ENCODE results near the gene PDZRN3.
A peak's percentile ranks its signal among the peaks of the same experiment; 100 is the strongest.

Gene PDZRN3

DNA sequence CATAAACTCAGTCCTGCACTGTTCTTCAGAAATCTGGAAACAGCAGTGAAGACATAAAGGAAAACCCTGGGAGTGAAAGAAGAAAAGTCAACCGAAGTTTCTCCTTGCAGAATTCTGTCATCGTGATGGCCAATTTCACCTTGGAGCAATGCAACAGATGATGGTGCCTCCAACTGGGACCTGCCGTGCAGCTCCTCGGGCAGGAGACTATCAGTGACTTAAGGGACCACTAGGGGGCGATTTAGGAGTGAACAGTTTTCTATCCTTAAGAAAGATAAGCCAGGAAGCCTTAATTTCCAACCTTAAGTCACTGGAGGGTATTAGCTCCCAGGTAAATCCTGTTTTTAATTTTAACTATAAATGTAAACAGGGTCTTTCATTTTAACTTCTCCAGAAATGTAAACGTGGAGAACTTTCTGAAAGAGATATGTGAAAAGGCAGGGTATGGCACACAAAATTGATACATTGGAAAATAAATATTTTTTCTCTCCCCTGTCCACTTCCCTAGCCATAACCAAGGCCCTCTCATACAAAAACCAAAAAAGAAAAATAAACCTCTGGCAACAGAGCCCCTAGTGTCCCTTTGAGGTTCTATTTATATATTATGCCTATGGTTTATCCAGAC lies 116.3 kb downstream of the PDZRN3 start:
- POLR2A ChIA-PET: no interaction called here
- TF ChIP-seq L3MBTL2 (conservative IDR thresholded peaks at IDR 0.05): no peak
- TF ChIP-seq ARNT (IDR thresholded peaks at IDR 0.05): no peak
- TF ChIP-seq SP1 (IDR thresholded peaks at IDR 0.05): no peak
- TF ChIP-seq HDGF (IDR thresholded peaks at IDR 0.05; ENCODE audit: borderline replicate concordance): no peak
- CTCF ChIA-PET: interaction anchor here (0.5 to 1.5 kb wide), 21 partner anchors 11 to 1239 kb away, joined by 3 to 9 read pairs (median 4); no protein-coding TSS in a partner anchor
- peak; percentile 69 for DNase-seq (ENCODE audit: extremely low spot score)

DNA sequence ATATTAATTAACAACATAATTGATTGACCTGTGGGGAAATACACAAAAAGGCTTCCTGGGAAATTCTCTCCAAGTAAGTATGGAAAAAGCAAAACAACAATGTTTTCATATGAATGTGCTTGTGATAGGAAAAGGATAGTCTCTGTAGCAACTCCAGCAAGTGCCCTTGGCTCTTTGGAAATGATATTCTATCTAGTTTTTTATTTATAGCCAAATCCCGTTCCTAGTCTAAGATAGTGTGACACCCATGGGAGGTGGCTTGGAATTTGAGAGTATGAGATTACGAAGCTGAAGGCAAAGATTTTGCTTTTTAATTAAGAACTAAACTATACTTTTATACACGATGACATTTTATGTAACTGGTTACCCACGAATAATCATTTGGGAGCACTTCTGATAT lies 119.9 kb downstream of the PDZRN3 start:
- DNase-seq (ENCODE audit: extremely low spot score): no peak
- ChIA-PET CTCF (no interaction called here), POLR2A (no interaction called here)
- TF ChIP-seq ZNF384 (IDR thresholded peaks at IDR 0.05): no peak
- TF ChIP-seq ELF4 (IDR thresholded peaks at IDR 0.05): no peak
- TF ChIP-seq FOXM1 (IDR thresholded peaks at IDR 0.05; ENCODE audit: borderline replicate concordance): no peak
- no peak for TF ChIP-seq LEF1 (IDR thresholded peaks at IDR 0.05; ENCODE audit: borderline replicate concordance)
- no peak for TF ChIP-seq SUZ12 (IDR thresholded peaks at IDR 0.05)
- no peak for TF ChIP-seq SP1 (IDR thresholded peaks at IDR 0.05)
- no peak for TF ChIP-seq NFRKB (IDR thresholded peaks at IDR 0.05)
- no peak for TF ChIP-seq PKNOX1 (IDR thresholded peaks at IDR 0.05)
- no peak for TF ChIP-seq BHLHE40 (IDR thresholded peaks at IDR 0.05; ENCODE audit: borderline replicate concordance)
- TF ChIP-seq ARNT (IDR thresholded peaks at IDR 0.05): no peak
- no peak for TF ChIP-seq FOXA1 (IDR thresholded peaks at IDR 0.05)
- no peak for TF ChIP-seq HDGF (IDR thresholded peaks at IDR 0.05; ENCODE audit: borderline replicate concordance)
- no peak for TF ChIP-seq TARDBP (IDR thresholded peaks at IDR 0.05)
- TF ChIP-seq CTBP1 (IDR thresholded peaks at IDR 0.05; ENCODE audit: borderline replicate concordance): no peak
- TF ChIP-seq FOXK2 (IDR thresholded peaks at IDR 0.05): no peak
- no peak for TF ChIP-seq L3MBTL2 (conservative IDR thresholded peaks at IDR 0.05)

- POLR2A ChIA-PET: no interaction called here
- TF ChIP-seq ARNT (IDR thresholded peaks at IDR 0.05) (no peak), ZNF384 (IDR thresholded peaks at IDR 0.05) (no peak), NFRKB (IDR thresholded peaks at IDR 0.05) (no peak), HDGF (IDR thresholded peaks at IDR 0.05; ENCODE audit: borderline replicate concordance) (no peak), CTBP1 (IDR thresholded peaks at IDR 0.05; ENCODE audit: borderline replicate concordance) (no peak), SUZ12 (IDR thresholded peaks at IDR 0.05) (no peak), BHLHE40 (IDR thresholded peaks at IDR 0.05; ENCODE audit: borderline replicate concordance) (no peak), TARDBP (IDR thresholded peaks at IDR 0.05) (no peak), FOXM1 (IDR thresholded peaks at IDR 0.05; ENCODE audit: borderline replicate concordance) (no peak)
- CTCF ChIA-PET: no interaction called here
Measured at GRCh38 chr3:73504239-73504638, 120.5 kb downstream of the PDZRN3 start.

DNA sequence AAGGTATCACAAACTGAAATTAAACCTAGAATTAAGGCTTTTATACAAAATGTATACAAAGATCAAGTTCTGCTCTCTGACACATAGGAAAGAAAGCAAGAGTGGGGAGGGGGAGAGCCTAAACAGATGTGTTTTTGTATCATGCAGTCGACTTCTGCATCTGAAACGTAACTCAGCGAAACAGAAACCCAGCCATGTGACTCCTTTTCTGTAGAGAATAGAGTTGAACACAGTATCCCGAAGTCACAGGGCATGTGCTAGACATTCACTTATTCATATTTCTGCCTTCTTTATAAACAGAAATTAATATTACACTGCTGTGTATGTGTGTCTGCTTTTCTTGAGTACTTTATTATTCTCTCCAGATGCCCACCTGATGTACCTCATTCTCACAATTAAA lies 121.0 kb downstream of the PDZRN3 start:
- DNase-seq (ENCODE audit: extremely low spot score): no peak
- TF ChIP-seq L3MBTL2 (conservative IDR thresholded peaks at IDR 0.05) (no peak), BHLHE40 (IDR thresholded peaks at IDR 0.05; ENCODE audit: borderline replicate concordance) (no peak), LEF1 (IDR thresholded peaks at IDR 0.05; ENCODE audit: borderline replicate concordance) (no peak), PKNOX1 (IDR thresholded peaks at IDR 0.05) (no peak), NFRKB (IDR thresholded peaks at IDR 0.05) (no peak), SUZ12 (IDR thresholded peaks at IDR 0.05) (no peak), ARNT (IDR thresholded peaks at IDR 0.05) (no peak), FOXM1 (IDR thresholded peaks at IDR 0.05; ENCODE audit: borderline replicate concordance) (no peak), FOXK2 (IDR thresholded peaks at IDR 0.05) (no peak), CTBP1 (IDR thresholded peaks at IDR 0.05; ENCODE audit: borderline replicate concordance) (no peak), HDGF (IDR thresholded peaks at IDR 0.05; ENCODE audit: borderline replicate concordance) (no peak), ELF4 (IDR thresholded peaks at IDR 0.05) (no peak), FOXA1 (IDR thresholded peaks at IDR 0.05) (no peak), TARDBP (IDR thresholded peaks at IDR 0.05) (no peak)
- ChIA-PET POLR2A (no interaction called here), CTCF (interaction anchor here (0.6 to 2.0 kb wide), 2 partner anchors 78 to 408 kb away, joined by 4 to 5 read pairs; no protein-coding TSS in a partner anchor)

More at GRCh38 chr3:73504239-73504638, 120.5 kb downstream of the PDZRN3 start:
- DNase-seq (ENCODE audit: extremely low spot score): no peak

GRCh38 chr3:73502609-73503583 lies 121.8 kb downstream of the PDZRN3 start:
- POLR2A ChIA-PET: no interaction called here
- peak; percentile 70 for DNase-seq (ENCODE audit: extremely low spot score)
- TF ChIP-seq SP1 (IDR thresholded peaks at IDR 0.05): no peak
- TF ChIP-seq NFRKB (IDR thresholded peaks at IDR 0.05): no peak
- TF ChIP-seq FOXK2 (IDR thresholded peaks at IDR 0.05): no peak
- no peak for TF ChIP-seq FOXM1 (IDR thresholded peaks at IDR 0.05; ENCODE audit: borderline replicate concordance)
- TF ChIP-seq LEF1 (IDR thresholded peaks at IDR 0.05; ENCODE audit: borderline replicate concordance): no peak
- no peak for TF ChIP-seq HDGF (IDR thresholded peaks at IDR 0.05; ENCODE audit: borderline replicate concordance)
- TF ChIP-seq L3MBTL2 (conservative IDR thresholded peaks at IDR 0.05): no peak
- no peak for TF ChIP-seq ARNT (IDR thresholded peaks at IDR 0.05)
- CTCF ChIA-PET: interaction anchor here (0.6 to 2.8 kb wide), 8 partner anchors 16 to 1593 kb away, joined by 3 to 22 read pairs (median 4); no protein-coding TSS in a partner anchor

- POLR2A ChIA-PET: no interaction called here
- CTCF ChIA-PET: interaction anchor here (0.6 to 1.1 kb wide), 2 partner anchors 8 to 11 kb away, joined by 3 to 4 read pairs; no protein-coding TSS in a partner anchor
- no peak for DNase-seq (ENCODE audit: extremely low spot score)
- TF ChIP-seq LEF1 (IDR thresholded peaks at IDR 0.05; ENCODE audit: borderline replicate concordance) (no peak), BHLHE40 (IDR thresholded peaks at IDR 0.05; ENCODE audit: borderline replicate concordance) (no peak), SUZ12 (IDR thresholded peaks at IDR 0.05) (no peak), SP1 (IDR thresholded peaks at IDR 0.05) (no peak), ZNF384 (IDR thresholded peaks at IDR 0.05) (no peak), ELF4 (IDR thresholded peaks at IDR 0.05) (no peak), HDGF (IDR thresholded peaks at IDR 0.05; ENCODE audit: borderline replicate concordance) (no peak), ARNT (IDR thresholded peaks at IDR 0.05) (no peak), CTBP1 (IDR thresholded peaks at IDR 0.05; ENCODE audit: borderline replicate concordance) (no peak), TARDBP (IDR thresholded peaks at IDR 0.05) (no peak)
Measured at GRCh38 chr3:73500321-73500720, 124.4 kb downstream of the PDZRN3 start.
